Kidney (tissue), 14 donors: ENCODE results near the gene AP2A2. TPM values are rescaled to one million over a fixed set of nuclear protein-coding genes. Genes with fewer than 3 reads are reported as not detected.

Experiments
- DNase-seq, 5 donors: peaks; one replicate each; pipeline ENCODE4 v3.0.0-alpha.2; 2013 to 2020
- FAIRE-seq: peaks from 2 replicates; lab custom pipeline; 2012; peaks lifted over from hg19 to GRCh38; lab: Jason Lieb, UNC
- H3K27ac ChIP-seq, 2 donors: one replicate each; pipeline ENCODE4 v1.7.0; 2013; ENCODE audit warnings: low read depth in 2 of 2, low read length in 2 of 2, inconsistent platforms in 1 of 2
- H3K27me3 ChIP-seq: one replicate; pipeline ENCODE4 v1.7.1; 2013; ENCODE audit warnings: low read length, inconsistent platforms; ENCODE audit not compliant: control insufficient read depth, insufficient read depth
- H3K36me3 ChIP-seq, 3 donors: one replicate each; pipeline versions ENCODE4 v1.7.0 to v1.7.1; 2013; ENCODE audit warnings: low read length in 3 of 3, control low read depth in 1 of 3, inconsistent platforms in 1 of 3; ENCODE audit not compliant: insufficient read depth in 3 of 3, control insufficient read depth in 2 of 3
- H3K4me1 ChIP-seq, 3 donors: one replicate each; pipeline versions ENCODE4 v1.7.0 to v1.7.1; 2013; ENCODE audit warnings: low read length in 3 of 3, inconsistent platforms in 1 of 3, low read depth in 1 of 3; ENCODE audit not compliant: control insufficient read depth in 2 of 3, insufficient read depth in 2 of 3
- H3K4me3 ChIP-seq, 3 donors: one replicate each; pipeline versions ENCODE4 v1.7.0 to v1.8.1; 2013; ENCODE audit warnings: low read length in 3 of 3, control low read depth in 1 of 3, inconsistent platforms in 1 of 3
- H3K9ac ChIP-seq, 3 donors: one replicate each; pipeline versions ENCODE4 v1.7.0 to v1.7.1; 2013; ENCODE audit warnings: low read length in 3 of 3, control low read depth in 1 of 3, inconsistent platforms in 1 of 3
- H3K9me3 ChIP-seq, 3 donors: one replicate each; pipeline versions ENCODE4 v1.7.0 to v1.7.1; 2013; ENCODE audit warnings: low read length in 3 of 3, control low read depth in 1 of 3, inconsistent platforms in 1 of 3; ENCODE audit not compliant: control insufficient read depth in 2 of 3, insufficient read depth in 1 of 3
- CTCF ChIP-seq: IDR thresholded peaks from 3 replicates; pipeline ENCODE4 v1.5.1; 2012; ENCODE audit warnings: mild to moderate bottlenecking, moderate library complexity, borderline replicate concordance; ENCODE audit not compliant: insufficient read depth; ENCODE audit errors: extremely low read depth
- intact Hi-C: fragments of 100-400 bp; cut with DNase I; formaldehyde crosslinking; loops from one replicate; pipeline ENCODE4 v1.11.1; 2022
- polyA plus RNA-seq: library from polyadenylated mRNA; stranded (reverse); fragments of 350-450 nt; fragmentation: Illumina TruSeq; extraction: RNeasy Lipid Tissue Mini Kit (QIAGEN cat#74804); gene quantifications from one replicate; pipeline ENCODE4 v1.2.3, GENCODE V29; 2014; ENCODE audit warnings: low read depth, low replicate concordance; ENCODE audit not compliant: insufficient read depth
- total RNA-seq: library from RNA; stranded (reverse); fragmentation: NEBNext Ultra II Directional; extraction: Animal tissue kit (Norgen Biotek cat#: 25700); gene quantifications from one replicate; pipeline ENCODE4 v1.2.1, GENCODE V29; 2021
- donor health status: control.
- donor health status: control.
- donor health status: control.
- donor health status: control.
- donor health status: control.
- donor health status: DM: yes; HTN: yes; CAD: no.
- donor health status: Normal renal cell carcinoma (clear cell type).

AP2A2 gene
- total and polyA plus RNA-seq, 2 donors from 2014 or later = 76.5 to 144 TPM

DNA sequence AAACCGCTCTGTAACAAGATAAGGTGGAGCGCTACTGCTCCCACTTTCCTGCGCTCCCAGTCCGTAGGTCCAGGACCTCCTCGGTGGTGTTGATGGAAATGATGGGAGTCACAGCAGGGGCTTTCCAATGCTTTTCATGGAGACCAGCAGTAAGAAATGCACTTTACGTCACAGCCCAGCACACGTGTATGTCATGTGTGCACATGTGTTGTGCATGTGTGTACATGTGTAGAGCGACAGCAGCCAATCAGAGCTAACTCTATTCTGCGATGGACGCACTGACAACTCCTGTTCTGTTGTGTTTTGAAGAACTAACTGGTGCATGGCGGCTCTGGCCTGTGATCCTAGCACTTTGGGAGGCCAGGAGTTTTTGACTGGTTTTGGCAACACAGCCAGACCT is 16.3 kb upstream of the AP2A2 start:
- no peak overlapping the region for H3K4me3 ChIP-seq
- no peak overlapping the region for H3K9ac ChIP-seq
- no peak for DNase-seq

GRCh38 chr11:910044-910588 is 15.6 kb upstream of the AP2A2 start:
- H3K27ac ChIP-seq = peak overlapping the region in 1 of 2 donors; percentile 67
- no peaks in the 10 kb centered on the region for H3K36me3 ChIP-seq
- H3K27me3 ChIP-seq = no peaks in the 10 kb centered on the region
- intact Hi-C loops = no loop called here
- H3K4me1 ChIP-seq = peaks cover 0 to 8% (median 0%) of the 10 kb centered on the region in 3 donors
- no peak for DNase-seq
- H3K9me3 ChIP-seq = no peaks in the 10 kb centered on the region
- H3K9ac ChIP-seq = peak overlapping the region; percentile 31 to 67 (median 51)
- H3K4me3 ChIP-seq = peak overlapping the region; percentile 64 to 69 (median 68)
- TF ChIP-seq CTCF = no peak
- no peak for FAIRE-seq

More for the DNA sequence above, 16.3 kb upstream of the AP2A2 start:
- Histone ChIP-seq H3K27me3 (no peaks in the 10 kb centered on the region), H3K36me3 (peaks cover 0 to under 1% (median 0%) of the 10 kb centered on the region in 3 donors), H3K9me3 (no peaks in the 10 kb centered on the region), H3K27ac (no peak overlapping the region), H3K4me1 (peaks cover 0 to 8% (median 0%) of the 10 kb centered on the region in 3 donors)
- FAIRE-seq = no peak
- TF ChIP-seq CTCF = no peak
- intact Hi-C loops = no loop called here

DNA sequence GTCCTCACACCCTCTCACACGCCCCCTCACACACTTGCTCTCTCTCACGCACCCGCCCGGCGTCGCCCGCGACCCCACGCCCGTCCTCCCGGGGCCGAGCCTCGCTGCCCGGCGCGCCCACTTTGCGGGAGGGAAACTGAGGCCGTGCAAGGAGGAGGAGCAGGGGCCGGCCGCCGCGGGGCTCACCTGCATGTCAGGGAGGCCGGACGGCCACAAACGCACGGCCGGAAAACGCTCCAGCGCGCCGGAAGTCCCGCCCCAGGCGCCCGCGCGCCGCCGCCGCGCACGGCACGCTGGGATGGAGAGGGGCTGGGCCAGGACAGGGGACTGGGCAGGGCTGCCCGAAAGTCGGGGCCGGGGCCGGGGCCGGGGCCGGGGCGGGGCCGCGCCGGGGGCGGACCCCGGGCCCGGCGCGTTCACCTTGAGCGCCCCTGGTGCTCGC is 15.1 kb upstream of the AP2A2 start, which contains the start of gene CHID1:
Gene CHID1, minus strand, starts transcription at position 222 of the 442 bp plus-strand sequence. CDS start 5,994 bp downstream, outside the sequence.
- Histone ChIP-seq H3K27me3 (no peaks in the 10 kb centered on the region), H3K27ac (peak within 1 kb of the TSS; percentile 69 to 76), H3K9me3 (no peaks in the 10 kb centered on the region), H3K36me3 (no peaks in the 10 kb centered on the region), H3K4me1 (peaks cover 0 to 8% (median 0%) of the 10 kb centered on the region in 3 donors), H3K4me3 (peak within 1 kb of the TSS; percentile 64 to 69 (median 68)), H3K9ac (peak within 1 kb of the TSS; percentile 48 to 80 (median 51))
- DNase-seq (peak; percentile 93 to 96 (median 95)), FAIRE-seq (no peak)
- intact Hi-C loops = no loop called here
- no peak for TF ChIP-seq CTCF
